Body of pancreas (tissue), 4 donors: ENCODE data around the gene ANAPC2.

ENCODE experiments used
- POLR2A ChIP-seq, 3 donors: fragments of 450-650 bp; IDR thresholded peaks; one replicate each; pipeline ENCODE4 v1.6.1; 2016; ENCODE audit warnings: antibody characterized with exemption in 3 of 3, mild to moderate bottlenecking in 2 of 3
- TF ChIP-seq, protein P1 (sequence below), 7 experiments: fragments of 450-650 bp in 4 of 7; fragments of 200-600 bp in 3 of 7; sonication (generic) in 3 of 7; IDR thresholded peaks; one replicate each; pipeline ENCODE4 v1.5.1; 2016 to 2019; ENCODE audit warnings: antibody characterized with exemption in 7 of 7

DNA sequence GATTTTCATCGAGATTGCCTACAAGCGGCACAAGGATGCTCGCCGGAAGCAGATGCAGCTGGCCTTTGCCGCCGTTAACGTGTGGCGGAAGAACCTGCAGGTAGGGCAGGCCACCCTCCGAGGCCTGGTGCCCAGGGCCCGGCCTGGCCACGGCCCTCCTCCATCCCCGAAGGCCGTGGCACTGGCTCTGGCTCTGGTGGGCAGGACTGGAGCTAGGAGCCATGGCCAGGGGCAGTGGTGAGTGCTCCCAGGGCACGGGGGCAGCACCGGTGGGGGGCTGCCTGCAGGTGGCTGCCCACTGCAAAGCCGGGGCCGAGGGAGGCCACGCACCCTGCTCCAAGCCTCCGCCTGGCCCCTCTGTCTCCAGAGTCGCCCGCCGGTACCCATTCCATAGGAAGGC lies 24.6 kb downstream of the ANAPC2 start:
- TF ChIP-seq POLR2A (IDR thresholded peaks at IDR 0.05), result no peak
- TF ChIP-seq, protein P1, sequence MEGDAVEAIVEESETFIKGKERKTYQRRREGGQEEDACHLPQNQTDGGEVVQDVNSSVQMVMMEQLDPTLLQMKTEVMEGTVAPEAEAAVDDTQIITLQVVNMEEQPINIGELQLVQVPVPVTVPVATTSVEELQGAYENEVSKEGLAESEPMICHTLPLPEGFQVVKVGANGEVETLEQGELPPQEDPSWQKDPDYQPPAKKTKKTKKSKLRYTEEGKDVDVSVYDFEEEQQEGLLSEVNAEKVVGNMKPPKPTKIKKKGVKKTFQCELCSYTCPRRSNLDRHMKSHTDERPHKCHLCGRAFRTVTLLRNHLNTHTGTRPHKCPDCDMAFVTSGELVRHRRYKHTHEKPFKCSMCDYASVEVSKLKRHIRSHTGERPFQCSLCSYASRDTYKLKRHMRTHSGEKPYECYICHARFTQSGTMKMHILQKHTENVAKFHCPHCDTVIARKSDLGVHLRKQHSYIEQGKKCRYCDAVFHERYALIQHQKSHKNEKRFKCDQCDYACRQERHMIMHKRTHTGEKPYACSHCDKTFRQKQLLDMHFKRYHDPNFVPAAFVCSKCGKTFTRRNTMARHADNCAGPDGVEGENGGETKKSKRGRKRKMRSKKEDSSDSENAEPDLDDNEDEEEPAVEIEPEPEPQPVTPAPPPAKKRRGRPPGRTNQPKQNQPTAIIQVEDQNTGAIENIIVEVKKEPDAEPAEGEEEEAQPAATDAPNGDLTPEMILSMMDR (IDR thresholded peaks at IDR 0.05), result no peak
